HG03558 (cell line): Measurements from ENCODE around the gene PEX11B.

ENCODE experiments used
- ATAC-seq: cut with Tn5 transposase; IDR thresholded peaks from one replicate; pipeline ENCODE4 v1.9.1; 2021; ENCODE audit warnings: moderate number of reproducible peaks; ENCODE audit not compliant: unreplicated experiment; ENCODE audit errors: extremely low read depth

Gene PEX11B

DNA sequence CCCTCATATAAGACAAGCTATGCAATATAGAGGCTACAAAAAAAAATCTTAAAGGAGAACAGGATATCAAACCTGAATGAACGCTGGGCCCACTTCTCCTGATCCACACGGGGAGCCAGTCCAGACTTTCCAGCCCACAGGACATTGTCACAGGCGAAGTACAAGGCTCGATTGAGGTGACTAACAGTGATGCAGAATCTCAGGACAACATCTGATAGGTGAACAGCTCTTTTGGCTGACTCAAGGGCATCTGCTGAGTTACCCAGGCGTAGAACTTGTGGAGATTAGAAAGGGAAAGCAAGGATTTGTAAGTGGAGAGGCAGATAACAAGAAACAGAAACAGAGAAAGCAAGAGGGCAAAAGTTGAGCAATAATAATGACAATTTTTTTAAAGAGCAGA, 1.8 kb downstream of the PEX11B start:
- no peak for ATAC-seq

GRCh38 chr1:145912128-145912641, 6.3 kb downstream of the PEX11B start:
- ATAC-seq = no peak

- no peak for ATAC-seq
These were observed 9.9 kb downstream of the PEX11B start for GRCh38 chr1:145908653-145909052.

GRCh38 chr1:145906954-145907753, 11.4 kb downstream of the PEX11B start:
- no peak for ATAC-seq

- no peak for ATAC-seq
These were observed 17.1 kb downstream of the PEX11B start for GRCh38 chr1:145901312-145902021.

DNA sequence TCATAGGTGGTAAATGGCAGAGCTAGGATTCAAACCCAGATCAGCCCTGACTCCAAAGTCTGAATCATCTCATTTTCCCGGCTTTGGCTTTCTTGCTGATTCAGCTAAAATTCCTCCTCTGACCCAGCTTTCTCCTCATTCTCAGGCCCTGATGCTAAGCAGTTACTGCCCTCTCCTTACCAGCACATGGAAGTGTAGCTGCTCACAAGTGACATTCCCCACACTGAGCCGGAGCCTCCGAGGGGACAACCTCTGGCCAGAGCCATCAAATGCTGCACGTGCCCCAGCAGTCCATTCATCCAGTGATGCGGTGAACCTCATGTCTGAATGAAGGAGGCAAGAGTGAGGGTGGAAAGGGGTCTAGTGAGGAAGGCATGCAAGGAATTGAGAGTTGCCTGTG, 19.8 kb downstream of the PEX11B start:
- ATAC-seq = no peak

DNA sequence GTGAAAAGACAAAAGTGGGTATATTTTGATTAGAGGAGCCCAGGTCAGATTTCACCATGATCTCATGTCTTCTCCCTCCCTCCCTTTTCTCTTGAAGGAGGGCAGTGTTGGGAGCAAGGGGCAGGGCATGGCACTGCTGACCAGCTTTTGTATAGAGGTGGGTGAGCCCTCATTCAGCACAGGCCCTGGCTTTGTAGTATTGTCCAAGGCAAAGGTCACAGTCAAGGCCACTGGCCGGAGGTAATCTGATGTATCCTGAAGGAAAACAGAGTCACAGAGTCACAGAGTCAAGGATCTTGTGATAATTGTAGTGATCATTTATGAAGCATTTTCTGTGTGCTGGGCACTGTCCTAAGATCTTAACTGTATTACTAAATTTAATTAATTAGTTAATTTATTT, 20.5 kb downstream of the PEX11B start:
- ATAC-seq = no peak

DNA sequence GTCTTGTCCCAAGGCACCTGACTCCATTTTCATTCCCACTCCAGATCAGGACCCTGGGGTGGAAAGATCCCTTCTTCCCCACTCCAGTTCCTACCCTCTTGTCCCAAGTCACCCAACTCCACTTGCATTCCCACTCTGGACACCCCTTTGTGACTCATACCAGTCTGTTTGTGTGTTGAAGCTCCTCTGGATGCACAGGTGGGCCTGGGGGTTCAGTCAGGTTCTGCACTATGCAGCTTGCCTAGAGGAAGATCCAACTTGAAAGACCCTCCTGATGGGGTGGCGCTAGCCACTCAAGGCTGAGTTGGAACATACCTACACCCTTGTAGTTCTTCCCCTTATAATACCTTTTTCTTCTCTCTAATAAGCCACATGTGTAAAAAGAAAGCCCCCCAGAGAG, 23.0 kb downstream of the PEX11B start:
- no peak for ATAC-seq

- no peak for ATAC-seq
These were observed 25.0 kb downstream of the PEX11B start for GRCh38 chr1:145893306-145894055.

DNA sequence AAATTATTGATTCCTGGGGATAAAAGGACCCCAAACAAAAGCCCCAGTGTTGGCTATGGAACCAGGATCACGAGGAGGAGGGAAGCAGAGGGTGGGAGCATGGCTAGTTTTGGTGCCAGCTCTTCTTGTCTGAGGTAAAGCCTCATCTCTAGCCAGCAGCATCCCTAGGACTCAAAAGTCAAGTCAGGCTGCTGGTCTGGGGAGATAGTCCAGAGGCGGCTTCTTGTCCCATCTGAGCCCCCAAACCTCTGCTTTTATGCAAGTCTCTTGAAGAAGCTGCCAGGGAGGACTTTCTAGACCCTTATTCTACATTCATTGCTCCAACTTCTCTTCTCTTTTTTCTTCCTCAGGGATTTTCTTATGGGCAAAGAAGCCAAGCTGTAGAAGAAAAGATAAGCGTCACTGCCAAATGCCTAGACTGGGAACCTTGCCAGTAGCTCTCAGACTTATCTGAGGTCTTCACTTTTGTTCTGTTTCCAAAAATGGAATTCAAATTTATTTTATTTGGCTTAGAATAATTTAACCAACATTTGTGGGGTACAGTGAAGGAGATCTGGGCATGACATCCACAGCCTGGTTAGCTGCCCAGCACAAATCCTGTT, 25.9 kb downstream of the PEX11B start:
- ATAC-seq = no peak

- ATAC-seq = no peak
These were observed 26.7 kb downstream of the PEX11B start for GRCh38 chr1:145891587-145892485.

- ATAC-seq = no peak
These were observed 27.4 kb downstream of the PEX11B start for GRCh38 chr1:145891143-145891542.

GRCh38 chr1:145889722-145890121, 28.8 kb downstream of the PEX11B start:
- ATAC-seq = no peak

- no peak for ATAC-seq
These were observed 30.9 kb downstream of the PEX11B start for GRCh38 chr1:145887631-145888030.

DNA sequence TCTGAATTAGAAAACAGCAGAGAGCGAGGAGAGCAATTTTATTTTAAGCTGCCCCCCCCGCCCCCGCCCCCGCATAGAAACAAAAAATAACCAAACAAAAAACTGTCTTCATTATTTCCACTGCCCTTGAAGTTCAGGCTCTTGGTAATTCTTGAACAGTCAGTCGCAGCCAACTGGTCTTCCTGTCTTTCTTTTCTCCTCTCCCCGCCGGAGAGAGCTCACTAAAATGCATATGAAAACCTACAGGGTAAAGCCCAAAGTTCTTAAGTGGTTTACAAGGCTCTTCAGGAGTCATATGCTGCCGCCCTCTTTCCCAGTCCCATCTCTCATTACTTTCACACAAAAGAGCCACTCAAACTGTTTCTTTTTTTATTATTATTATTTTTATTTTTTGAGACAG, 31.7 kb downstream of the PEX11B start:
- ATAC-seq = no peak

DNA sequence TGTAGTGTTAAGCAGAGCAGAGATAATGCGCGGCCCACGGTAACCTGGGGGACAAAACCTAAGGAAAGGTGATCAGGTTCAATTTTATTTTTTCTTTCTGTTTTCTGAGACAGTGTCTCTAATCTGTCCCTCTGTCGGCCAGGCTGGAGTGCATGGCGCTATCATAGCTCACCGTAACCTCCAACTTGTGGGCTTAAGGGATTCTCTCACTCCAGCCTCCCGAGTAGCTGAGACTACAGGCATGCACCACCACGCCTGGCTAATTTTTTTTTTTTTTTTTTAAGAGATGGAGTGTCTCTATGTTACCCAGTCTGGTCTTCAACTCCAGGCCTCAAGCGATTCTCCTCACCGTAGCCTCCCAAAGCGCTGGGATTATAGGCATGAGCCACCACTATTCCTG, 32.1 kb downstream of the PEX11B start:
- ATAC-seq = no peak

DNA sequence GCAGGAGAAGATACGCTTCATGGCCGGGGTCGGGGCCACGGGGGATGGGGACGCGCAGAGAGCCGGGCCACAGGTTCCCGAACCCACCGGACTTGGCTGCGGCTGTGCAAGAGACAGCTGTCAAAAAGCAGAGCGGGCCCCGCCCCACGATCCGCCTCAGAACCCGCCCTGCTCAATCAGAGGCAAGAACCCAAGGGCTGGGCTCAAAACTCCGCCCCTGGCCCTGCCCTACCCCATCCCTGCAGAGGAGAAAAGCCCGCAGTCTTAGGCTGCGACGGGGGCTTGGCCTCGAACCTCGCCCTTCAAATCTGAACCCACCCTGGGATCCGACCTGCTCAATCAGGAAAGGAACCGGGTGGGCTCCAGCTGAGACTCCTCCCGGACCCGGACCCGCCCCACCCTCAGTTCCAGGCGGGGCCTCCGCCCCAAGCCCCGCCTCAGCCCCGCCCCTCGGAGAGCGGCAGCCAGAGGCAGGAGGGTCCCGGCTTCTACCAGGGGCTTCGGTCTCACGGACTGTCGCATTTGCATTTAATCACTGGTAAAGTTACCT, 32.7 kb downstream of the PEX11B start, which contains the start of gene ANKRD35:
ANKRD35 (minus strand) TSS at position 129 of the 550 bp plus-strand sequence; CDS start at position 21, 108 bp downstream.
- peak; percentile 87 for ATAC-seq

DNA sequence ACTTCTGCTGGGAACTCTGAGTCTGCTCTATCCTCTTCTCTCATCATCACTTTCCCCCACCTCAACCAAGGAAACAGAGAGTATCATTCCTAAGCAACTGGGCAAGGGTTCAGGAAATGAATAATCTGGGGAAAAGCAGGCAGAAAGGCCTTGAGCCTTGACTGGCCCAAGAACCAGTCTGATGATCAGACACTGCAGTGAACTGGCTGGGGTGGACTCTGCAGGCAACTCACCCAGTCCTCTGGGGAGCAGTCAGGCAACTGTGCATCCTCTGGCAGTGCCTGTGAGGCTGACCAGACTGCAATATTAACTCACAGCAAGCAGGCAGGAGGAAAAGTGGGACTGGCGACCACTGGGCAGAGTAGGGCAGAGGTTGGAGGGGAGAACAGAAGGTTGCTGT, 33.8 kb downstream of the PEX11B start:
- ATAC-seq = no peak

DNA sequence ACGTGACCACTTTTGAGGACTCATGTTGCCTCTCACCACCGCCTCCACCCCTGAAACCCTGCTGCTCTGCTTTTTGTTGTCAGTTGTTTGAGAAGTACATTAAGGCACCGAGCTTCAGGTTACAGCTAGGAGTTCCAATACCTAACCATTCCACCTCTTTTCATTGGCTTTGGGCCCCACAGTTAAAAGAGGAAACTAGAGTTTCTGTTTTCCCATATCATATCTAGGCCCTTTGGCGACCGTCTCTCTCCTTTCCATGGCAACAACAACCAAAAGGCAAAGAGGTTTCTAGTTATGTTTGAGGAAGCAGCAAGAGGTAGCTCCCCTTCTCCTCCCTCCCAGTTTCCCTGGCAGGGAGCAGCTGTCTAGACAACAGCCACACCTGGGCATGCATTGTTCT, 38.7 kb downstream of the PEX11B start:
- ATAC-seq = no peak
